NCI-H1105 (cell line): ENCODE measurements around the gene DRD2.

Source experiments
- DNase-seq: peaks from one replicate; lab custom pipeline; 2025; lab: John Stamatoyannopoulos, UW

DRD2 gene

GRCh38 chr11:113484223-113484622, 9.0 kb upstream of the DRD2 start:
- no peak for DNase-seq

- no peak for DNase-seq
Observed at GRCh38 chr11:113481672-113482071, 6.5 kb upstream of the DRD2 start.

GRCh38 chr11:113481226-113481625, 6.0 kb upstream of the DRD2 start:
- no peak for DNase-seq

- no peak for DNase-seq
Observed at GRCh38 chr11:113477321-113477720, 2.1 kb upstream of the DRD2 start.

- DNase-seq, result no peak
Observed at GRCh38 chr11:113476553-113476952, 1.4 kb upstream of the DRD2 start.

GRCh38 chr11:113474362-113475159, 637 bp downstream of the DRD2 start:
- no peak for DNase-seq

- DNase-seq, result no peak
Observed at GRCh38 chr11:113473983-113474361, 1.2 kb downstream of the DRD2 start.

- no peak for DNase-seq
Observed at GRCh38 chr11:113472471-113472870, 2.7 kb downstream of the DRD2 start.

GRCh38 chr11:113470233-113470632, 5.0 kb downstream of the DRD2 start:
- no peak for DNase-seq

GRCh38 chr11:113468726-113469345, 6.4 kb downstream of the DRD2 start:
- DNase-seq, result no peak

GRCh38 chr11:113467545-113467944, 7.7 kb downstream of the DRD2 start:
- no peak for DNase-seq

- DNase-seq, result no peak
Observed at GRCh38 chr11:113465786-113466185, 9.4 kb downstream of the DRD2 start.

- no peak for DNase-seq
Observed at GRCh38 chr11:113464416-113464815, 10.8 kb downstream of the DRD2 start.

- DNase-seq, result no peak
Observed at GRCh38 chr11:113462830-113463229, 12.4 kb downstream of the DRD2 start.

GRCh38 chr11:113461639-113462038, 13.6 kb downstream of the DRD2 start:
- no peak for DNase-seq

- DNase-seq, result no peak
Observed at GRCh38 chr11:113460469-113460868, 14.7 kb downstream of the DRD2 start.

GRCh38 chr11:113458189-113458588, 17.0 kb downstream of the DRD2 start:
- DNase-seq, result no peak

GRCh38 chr11:113457784-113458183, 17.4 kb downstream of the DRD2 start:
- DNase-seq, result no peak

- no peak for DNase-seq
Observed at GRCh38 chr11:113454455-113454854, 20.7 kb downstream of the DRD2 start.

- DNase-seq, result no peak
Observed at GRCh38 chr11:113449743-113450142, 25.5 kb downstream of the DRD2 start.

- no peak for DNase-seq
Observed at GRCh38 chr11:113448316-113448677, 26.9 kb downstream of the DRD2 start.

GRCh38 chr11:113447621-113448315, 27.4 kb downstream of the DRD2 start:
- no peak for DNase-seq

- no peak for DNase-seq
Observed at GRCh38 chr11:113446938-113447337, 28.3 kb downstream of the DRD2 start.
